ENCODE data around the gene NPAS4.
A peak's percentile ranks its signal among the peaks of the same experiment; 100 is the strongest.

NPAS4 gene

GRCh38 chr11:66388780-66389386 lies 32.0 kb upstream of the NPAS4 start:
- Histone ChIP-seq H3K4me2 (ENCODE audit: low read length, poor library complexity, severe bottlenecking) (no peak overlapping the region), H2BK12ac (ENCODE audit: low read length in 2 of 2) (no peak overlapping the region), H3K4ac (ENCODE audit: low read depth in 1 of 2, low read length in 2 of 2) (no peak overlapping the region), H3K27me3 (ENCODE audit: control insufficient read depth in 1 of 2, insufficient read depth in 1 of 2, low read length in 2 of 2) (peaks cover 0 to 23% of the 10 kb centered on the region in 2 experiments), H3K27ac (ENCODE audit: low read length, poor library complexity, severe bottlenecking) (no peak overlapping the region), H3K9me3 (ENCODE audit: control insufficient read depth, low read length) (no peaks in the 10 kb centered on the region), H3K23ac (ENCODE audit: low read length in 2 of 2) (no peak overlapping the region), H3K4me1 (ENCODE audit: control insufficient read depth, insufficient read depth, low read depth, low read length) (peaks cover 4% of the 10 kb centered on the region), H2BK120ac (ENCODE audit: low read depth, low read length) (no peak overlapping the region), H2BK5ac (ENCODE audit: low read depth, low read length, poor library complexity, severe bottlenecking) (no peak overlapping the region), H2AFZ (ENCODE audit: low read depth, low read length) (no peak overlapping the region), H3K18ac (ENCODE audit: low read depth in 1 of 2, low read length in 2 of 2) (no peak overlapping the region), H3K9ac (ENCODE audit: low read length) (no peak overlapping the region), H2AK5ac (ENCODE audit: low read length, severe bottlenecking) (no peak overlapping the region), H2BK15ac (ENCODE audit: low read depth, poor library complexity, severe bottlenecking) (no peak overlapping the region), H3K14ac (ENCODE audit: low read length in 2 of 2) (no peak overlapping the region), H3K36me3 (ENCODE audit: control insufficient read depth in 1 of 2, insufficient read depth in 2 of 2, low read depth in 1 of 2, low read length in 2 of 2) (no peaks in the 10 kb centered on the region), H4K91ac (ENCODE audit: low read length) (no peak overlapping the region), H3K4me3 (ENCODE audit: insufficient read depth in 1 of 2, low read depth in 1 of 2, low read length in 2 of 2) (no peak overlapping the region), H4K8ac (ENCODE audit: low read length) (no peak overlapping the region), H3K79me1 (replicated peaks; ENCODE audit: low read length, poor library complexity, severe bottlenecking) (no peaks in the 10 kb centered on the region)
- DNase-seq: peak; percentile 74
- WGBS: 35% methylated on average over 8 of the region's 8 CpGs

- Histone ChIP-seq H3K14ac (ENCODE audit: low read length in 2 of 2) (no peak overlapping the region), H3K4me1 (ENCODE audit: control insufficient read depth, insufficient read depth, low read depth, low read length) (peaks cover 3% of the 10 kb centered on the region), H3K4ac (ENCODE audit: low read depth in 1 of 2, low read length in 2 of 2) (no peak overlapping the region), H3K79me1 (replicated peaks; ENCODE audit: low read length, poor library complexity, severe bottlenecking) (no peaks in the 10 kb centered on the region), H2BK5ac (ENCODE audit: low read depth, low read length, poor library complexity, severe bottlenecking) (no peak overlapping the region), H4K91ac (ENCODE audit: low read length) (no peak overlapping the region), H2AFZ (ENCODE audit: low read depth, low read length) (no peak overlapping the region), H3K9me3 (ENCODE audit: control insufficient read depth, low read length) (no peaks in the 10 kb centered on the region), H2BK12ac (ENCODE audit: low read length in 2 of 2) (no peak overlapping the region), H2BK15ac (ENCODE audit: low read depth, poor library complexity, severe bottlenecking) (no peak overlapping the region), H3K36me3 (ENCODE audit: control insufficient read depth in 1 of 2, insufficient read depth in 2 of 2, low read depth in 1 of 2, low read length in 2 of 2) (no peaks in the 10 kb centered on the region), H3K4me3 (ENCODE audit: insufficient read depth in 1 of 2, low read depth in 1 of 2, low read length in 2 of 2) (no peak overlapping the region), H3K23ac (ENCODE audit: low read length in 2 of 2) (no peak overlapping the region), H3K27me3 (ENCODE audit: control insufficient read depth in 1 of 2, insufficient read depth in 1 of 2, low read length in 2 of 2) (peaks cover 0 to 30% of the 10 kb centered on the region in 2 experiments), H2AK5ac (ENCODE audit: low read length, severe bottlenecking) (no peak overlapping the region), H3K27ac (ENCODE audit: low read length, poor library complexity, severe bottlenecking) (no peak overlapping the region), H3K18ac (ENCODE audit: low read depth in 1 of 2, low read length in 2 of 2) (no peak overlapping the region), H3K9ac (ENCODE audit: low read length) (no peak overlapping the region), H3K4me2 (ENCODE audit: low read length, poor library complexity, severe bottlenecking) (no peak overlapping the region), H2BK120ac (ENCODE audit: low read depth, low read length) (no peak overlapping the region), H4K8ac (ENCODE audit: low read length) (no peak overlapping the region)
- WGBS: 83% methylated on average over 3 of the region's 6 CpGs
- no peak for DNase-seq
Measured at GRCh38 chr11:66391322-66391721, 29.5 kb upstream of the NPAS4 start.

- 75% methylated on average over 1 of the region's 3 CpGs for WGBS
- no peaks in the 10 kb centered on the region for H3K36me3 ChIP-seq (ENCODE audit: control insufficient read depth in 1 of 2, insufficient read depth in 2 of 2, low read depth in 1 of 2, low read length in 2 of 2)
- H2AFZ ChIP-seq (ENCODE audit: low read depth, low read length): no peak overlapping the region
- H2BK15ac ChIP-seq (ENCODE audit: low read depth, poor library complexity, severe bottlenecking): no peak overlapping the region
- no peak overlapping the region for H4K91ac ChIP-seq (ENCODE audit: low read length)
- H3K18ac ChIP-seq (ENCODE audit: low read depth in 1 of 2, low read length in 2 of 2): no peak overlapping the region
- H3K27ac ChIP-seq (ENCODE audit: low read length, poor library complexity, severe bottlenecking): no peak overlapping the region
- H3K79me1 ChIP-seq (replicated peaks; ENCODE audit: low read length, poor library complexity, severe bottlenecking): no peaks in the 10 kb centered on the region
- no peak overlapping the region for H3K9ac ChIP-seq (ENCODE audit: low read length)
- no peaks in the 10 kb centered on the region for H3K9me3 ChIP-seq (ENCODE audit: control insufficient read depth, low read length)
- H3K4me1 ChIP-seq (ENCODE audit: control insufficient read depth, insufficient read depth, low read depth, low read length): no peaks in the 10 kb centered on the region
- peaks cover 0 to 32% of the 10 kb centered on the region in 2 experiments for H3K27me3 ChIP-seq (ENCODE audit: control insufficient read depth in 1 of 2, insufficient read depth in 1 of 2, low read length in 2 of 2)
- H2BK120ac ChIP-seq (ENCODE audit: low read depth, low read length): no peak overlapping the region
- no peak overlapping the region for H3K4me3 ChIP-seq (ENCODE audit: insufficient read depth in 1 of 2, low read depth in 1 of 2, low read length in 2 of 2)
- H3K14ac ChIP-seq (ENCODE audit: low read length in 2 of 2): no peak overlapping the region
- H3K4me2 ChIP-seq (ENCODE audit: low read length, poor library complexity, severe bottlenecking): no peak overlapping the region
- no peak overlapping the region for H3K23ac ChIP-seq (ENCODE audit: low read length in 2 of 2)
- H3K4ac ChIP-seq (ENCODE audit: low read depth in 1 of 2, low read length in 2 of 2): no peak overlapping the region
- H2AK5ac ChIP-seq (ENCODE audit: low read length, severe bottlenecking): no peak overlapping the region
- no peak overlapping the region for H4K8ac ChIP-seq (ENCODE audit: low read length)
- no peak overlapping the region for H2BK5ac ChIP-seq (ENCODE audit: low read depth, low read length, poor library complexity, severe bottlenecking)
- no peak overlapping the region for H2BK12ac ChIP-seq (ENCODE audit: low read length in 2 of 2)
- DNase-seq: no peak
Measured at GRCh38 chr11:66393954-66394353, 26.9 kb upstream of the NPAS4 start.

- no peak overlapping the region for H3K4ac ChIP-seq (ENCODE audit: low read depth in 1 of 2, low read length in 2 of 2)
- no peak overlapping the region for H4K8ac ChIP-seq (ENCODE audit: low read length)
- DNase-seq: no peak
- H3K27ac ChIP-seq (ENCODE audit: low read length, poor library complexity, severe bottlenecking): no peak overlapping the region
- 67% methylated on average over 4 of the region's 5 CpGs for WGBS
- no peak overlapping the region for H2AK5ac ChIP-seq (ENCODE audit: low read length, severe bottlenecking)
- no peak overlapping the region for H4K91ac ChIP-seq (ENCODE audit: low read length)
- H3K9ac ChIP-seq (ENCODE audit: low read length): no peak overlapping the region
- H3K4me2 ChIP-seq (ENCODE audit: low read length, poor library complexity, severe bottlenecking): no peak overlapping the region
- H3K23ac ChIP-seq (ENCODE audit: low read length in 2 of 2): no peak overlapping the region
- H3K4me1 ChIP-seq (ENCODE audit: control insufficient read depth, insufficient read depth, low read depth, low read length): peaks cover 7% of the 10 kb centered on the region
- H2BK120ac ChIP-seq (ENCODE audit: low read depth, low read length): no peak overlapping the region
- no peaks in the 10 kb centered on the region for H3K9me3 ChIP-seq (ENCODE audit: control insufficient read depth, low read length)
- no peaks in the 10 kb centered on the region for H3K79me1 ChIP-seq (replicated peaks; ENCODE audit: low read length, poor library complexity, severe bottlenecking)
- H2BK15ac ChIP-seq (ENCODE audit: low read depth, poor library complexity, severe bottlenecking): no peak overlapping the region
- no peak overlapping the region for H3K4me3 ChIP-seq (ENCODE audit: insufficient read depth in 1 of 2, low read depth in 1 of 2, low read length in 2 of 2)
- H2AFZ ChIP-seq (ENCODE audit: low read depth, low read length): no peak overlapping the region
- H3K36me3 ChIP-seq (ENCODE audit: control insufficient read depth in 1 of 2, insufficient read depth in 2 of 2, low read depth in 1 of 2, low read length in 2 of 2): no peaks in the 10 kb centered on the region
- no peak overlapping the region for H3K18ac ChIP-seq (ENCODE audit: low read depth in 1 of 2, low read length in 2 of 2)
- no peak overlapping the region for H2BK12ac ChIP-seq (ENCODE audit: low read length in 2 of 2)
- no peak overlapping the region for H3K14ac ChIP-seq (ENCODE audit: low read length in 2 of 2)
- no peak overlapping the region for H2BK5ac ChIP-seq (ENCODE audit: low read depth, low read length, poor library complexity, severe bottlenecking)
- peaks cover 66 to 78% of the 10 kb centered on the region in 2 experiments for H3K27me3 ChIP-seq (ENCODE audit: control insufficient read depth in 1 of 2, insufficient read depth in 1 of 2, low read length in 2 of 2)
Measured at GRCh38 chr11:66407651-66408050, 13.2 kb upstream of the NPAS4 start.
